ENCODE data around the gene NES. TPM values are rescaled to one million over a fixed set of nuclear protein-coding genes. Genes with fewer than 3 reads are reported as not detected.

NES gene
- total and polyA plus RNA-seq, 2 of the 8 experiments (the other 6 are each of a cell fraction or from before 2014, with no cell fraction given) = 13.3 to 135 TPM

DNA sequence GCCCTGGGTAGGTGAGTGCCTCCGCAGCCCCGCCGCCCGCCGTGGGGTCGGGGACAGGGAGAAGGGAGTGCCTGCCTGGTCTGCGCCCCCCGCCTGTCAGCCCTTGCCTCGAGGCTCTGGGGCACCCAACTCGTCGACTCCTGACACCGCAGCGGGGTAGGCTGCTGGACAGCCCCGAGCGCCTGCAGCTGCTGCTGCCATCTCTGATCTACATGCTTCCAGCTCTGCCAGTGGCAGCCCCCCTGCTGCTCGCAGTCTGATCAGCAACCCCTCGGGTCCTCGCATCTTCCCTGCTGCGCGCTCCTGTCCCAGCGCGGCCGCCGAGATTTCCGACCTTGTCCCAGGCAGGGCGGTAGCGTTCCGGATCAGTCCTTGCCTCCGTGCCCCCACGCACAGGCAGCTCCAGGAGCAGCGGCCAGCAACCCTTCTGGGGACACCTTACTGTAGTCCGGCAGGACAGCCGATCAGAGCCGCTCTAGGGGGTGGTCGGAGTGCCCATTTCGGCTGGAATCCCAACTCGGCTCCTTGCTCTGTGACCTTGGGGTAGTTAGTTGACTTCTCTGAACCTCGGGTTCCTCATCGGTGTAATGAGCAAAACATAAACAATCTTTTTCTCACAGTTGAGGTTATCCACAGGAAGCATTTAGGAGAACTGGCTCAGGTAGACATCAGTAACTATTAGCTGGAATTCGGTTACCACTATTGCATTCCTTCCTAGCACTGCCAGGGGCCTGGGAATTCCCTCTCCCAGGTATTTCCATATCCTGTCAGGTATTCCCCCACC lies 34.8 kb downstream of the NES start:
- no peak overlapping the region for H3K14ac ChIP-seq (ENCODE audit: insufficient read length)
- ChIA-PET POLR2A (ENCODE audit: partially characterized antibody) (interaction anchor here (0.9 to 3.6 kb wide), 14 partner anchors 8 to 185 kb away, joined by 3 to 13 read pairs (median 4); partner anchors contain the start of gene HDGF), CTCF (ENCODE audit: partially characterized antibody) (interaction anchor here (0.6 to 43.0 kb wide), 17 partner anchors 9 to 285 kb away, joined by 3 to 868 read pairs (median 5); partner anchors contain the start of genes CRABP2, HAPLN2, NAXE and NES)
- H3K36me3 ChIP-seq (ENCODE audit: control insufficient read depth in 2 of 4, insufficient read depth in 4 of 4, low read length in 3 of 4) = no peaks in the 10 kb centered on the region
- no peak overlapping the region for H2BK120ac ChIP-seq (replicated peaks; ENCODE audit: low read depth, low read length)
- peak overlapping the region; percentile 50; the same call in 1 of the 2 replicates for H2BK12ac ChIP-seq (ENCODE audit: low read depth, low read length)
- no peak overlapping the region for H2BK20ac ChIP-seq (ENCODE audit: low read length)
- H3K18ac ChIP-seq (ENCODE audit: extremely low read depth, low read length) = peak overlapping the region; percentile 67; the same call in 1 of the 2 replicates
- no peak overlapping the region for H3K4ac ChIP-seq (replicated peaks; ENCODE audit: insufficient read length, low read depth, low read length)
- WGBS, 2 experiments (ENCODE audit: extremely low coverage in 1 of 2, insufficient coverage in 1 of 2, insufficient read length in 1 of 2, insufficient replicate concordance in 2 of 2, low coverage in 1 of 2, low lambda C conversion rate in 2 of 2, missing lambda C conversion rate in 1 of 2) = 7% methylated on average over 36 of the region's 40 CpGs; no CpG with 5 or more reads in 1 of the 2 experiments
- no peak overlapping the region for H3K56ac ChIP-seq (replicated peaks; ENCODE audit: insufficient read length, low read depth, low read length)
- no peak overlapping the region for H3K23ac ChIP-seq (ENCODE audit: insufficient read length)
- H3K23me2 ChIP-seq (ENCODE audit: low read depth, low read length) = peaks cover 13% of the 10 kb centered on the region; the same call in 1 of the 2 replicates
- H3K27me3 ChIP-seq (replicated peaks in 1 of 4; ENCODE audit: control insufficient read depth in 3 of 4, extremely low read depth in 1 of 4, insufficient read depth in 3 of 4, low read length in 3 of 4) = peaks cover 11 to 89% (median 67%) of the 10 kb centered on the region in 4 experiments
- H3K79me1 ChIP-seq (ENCODE audit: low read depth, low read length) = no peaks in the 10 kb centered on the region
- no peak for DNase-seq (ENCODE audit: low read depth in 1 of 2, low spot score in 2 of 2)
- peak overlapping the region in 1 of 4 experiments; percentile 54; a peak in 2 of 7 replicates for H3K9ac ChIP-seq (replicated peaks in 1 of 4; ENCODE audit: extremely low read depth in 1 of 4, low read depth in 3 of 4, low read length in 3 of 4)
- H4K8ac ChIP-seq (ENCODE audit: extremely low read depth, insufficient read depth, low read length) = peak overlapping the region; percentile 62; the same call in 1 of the 2 replicates
- no peaks in the 10 kb centered on the region for H3K9me3 ChIP-seq (ENCODE audit: insufficient read depth in 2 of 2, low read depth in 1 of 2, low read length in 1 of 2)
- no peaks in the 10 kb centered on the region for H3K79me2 ChIP-seq (ENCODE audit: control insufficient read depth in 1 of 2, insufficient read depth in 2 of 2, low read length in 2 of 2)
- H3K27ac ChIP-seq (ENCODE audit: low read depth, low read length) = no peak overlapping the region
- no peak overlapping the region for H4K5ac ChIP-seq (ENCODE audit: insufficient read length, low read depth, low read length)
- H4K20me1 ChIP-seq (replicated peaks in 1 of 2; ENCODE audit: control insufficient read depth in 1 of 2, insufficient read depth in 2 of 2, low read length in 2 of 2) = peaks cover 0 to 4% of the 10 kb centered on the region in 2 experiments
- no peak overlapping the region for H2BK5ac ChIP-seq (ENCODE audit: low read depth, low read length)
- FAIRE-seq = no peak
- no peak overlapping the region for H4K91ac ChIP-seq (replicated peaks; ENCODE audit: insufficient read length, low read length)
- H3K4me1 ChIP-seq (replicated peaks in 1 of 4; ENCODE audit: control insufficient read depth in 3 of 4, insufficient read depth in 4 of 4, low read length in 3 of 4) = peaks cover 8 to 23% (median 15%) of the 10 kb centered on the region in 4 experiments
- H2AK5ac ChIP-seq (ENCODE audit: low read depth, low read length) = no peak overlapping the region
- no peak overlapping the region for H2BK15ac ChIP-seq (ENCODE audit: low read length)
- no peak overlapping the region for H2AFZ ChIP-seq (ENCODE audit: low read length)
- H3K4me3 ChIP-seq (ENCODE audit: extremely low read depth in 1 of 4, insufficient read depth in 2 of 4, low read depth in 3 of 4, low read length in 4 of 4) = peak overlapping the region; percentile 26 to 72 (median 53)
- H3K4me2 ChIP-seq (ENCODE audit: insufficient read depth in 1 of 2, low read depth in 2 of 2, low read length in 2 of 2) = peak overlapping the region; percentile 77 to 95
- TF ChIP-seq TEAD4 (IDR thresholded peaks at IDR 0.05; ENCODE audit: low read depth, low read length) (peak; percentile 70; the same call in 1 of the 2 replicates), TCF12 (IDR thresholded peaks at IDR 0.05; ENCODE audit: low read depth, low read length) (no peak), CBX5 (IDR thresholded peaks at IDR 0.05; ENCODE audit: low read depth, low read length) (no peak), SUZ12 (IDR thresholded peaks at IDR 0.05; ENCODE audit: low read length) (peak; percentile 72), GABPA (IDR thresholded peaks at IDR 0.05; ENCODE audit: borderline replicate concordance, insufficient read depth, low read length) (no peak), RAD21 (IDR thresholded peaks at IDR 0.05 in 1 of 2, conservative IDR thresholded peaks at IDR 0.05 in 1 of 2; ENCODE audit: low read depth in 2 of 2, low read length in 2 of 2) (no peak), CTBP2 (IDR thresholded peaks at IDR 0.05; ENCODE audit: borderline replicate concordance, insufficient read depth, insufficient read length, low read length) (no peak), KDM5A (IDR thresholded peaks at IDR 0.05; ENCODE audit: low read length) (no peak), NANOG (IDR thresholded peaks at IDR 0.05; ENCODE audit: insufficient read depth, low read depth, low read length, poor library complexity, severe bottlenecking) (no peak)
